Fibroblast of lung (primary cell): ENCODE data around the gene SUPT16H.

Experiments
- CTCF ChIP-seq, 2 donors: IDR thresholded peaks in 1 of 2; conservative IDR thresholded peaks in 1 of 2; 1 replicate in 1 of 2; 2 replicates in 1 of 2; pipeline ENCODE4 v1.5.1; 2011 to 2012; ENCODE audit warnings: low read length in 2 of 2, control low read depth in 1 of 2, inconsistent platforms in 1 of 2, low read depth in 1 of 2, mild to moderate bottlenecking in 1 of 2
- EZH2 ChIP-seq: IDR thresholded peaks from 2 replicates; pipeline ENCODE4 v1.5.1; 2012; ENCODE audit warnings: low read length, control low read depth, mild to moderate bottlenecking; ENCODE audit errors: missing control alignments

- TF ChIP-seq CTCF (conservative IDR thresholded peaks at IDR 0.05 in 1 of 2, IDR thresholded peaks at IDR 0.05 in 1 of 2; ENCODE audit: low read depth in 1 of 2, low read length in 2 of 2) (no peak), EZH2 (no peak)
These were observed 654 bp upstream of the SUPT16H start for GRCh38 chr14:21384494-21384851.
